Ramos (cell line): ENCODE results near the gene ZCCHC18.

ENCODE experiments used
- in situ Hi-C: fragments of 300-500 bp; cut with MboI; formaldehyde crosslinking; loops from one replicate; pipeline ENCODE4 v1.14.3; 2022; ENCODE audit warnings: low sequenced_read_pairs; ENCODE audit not compliant: unreplicated experiment

The ZCCHC18 gene

GRCh38 chrX:104126856-104127255, 14.5 kb downstream of the ZCCHC18 start:
- in situ Hi-C loops, result no loop called here

GRCh38 chrX:104130808-104131207, 18.5 kb downstream of the ZCCHC18 start:
- in situ Hi-C loops, result loop anchor here (10.0 kb wide), 1 partner anchor 286 kb away; no protein-coding TSS in a partner anchor

- in situ Hi-C loops, result loop anchor here (10.0 kb wide), 1 partner anchor 290 kb away; no protein-coding TSS in a partner anchor
Observed at GRCh38 chrX:104134583-104135261, 22.4 kb downstream of the ZCCHC18 start.

GRCh38 chrX:104135677-104136076, 23.4 kb downstream of the ZCCHC18 start:
- in situ Hi-C loops, result loop anchor here (10.0 kb wide), 1 partner anchor 291 kb away; no protein-coding TSS in a partner anchor

- in situ Hi-C loops, result loop anchor here (10.0 kb wide), 1 partner anchor 292 kb away; no protein-coding TSS in a partner anchor
Observed at GRCh38 chrX:104136241-104137019, 24.1 kb downstream of the ZCCHC18 start.

- in situ Hi-C loops, result loop anchor here (10.0 kb wide), 1 partner anchor 293 kb away; no protein-coding TSS in a partner anchor
Observed at GRCh38 chrX:104137496-104137895, 25.2 kb downstream of the ZCCHC18 start.

GRCh38 chrX:104141087-104141760, 28.9 kb downstream of the ZCCHC18 start:
- in situ Hi-C loops, result no loop called here

- in situ Hi-C loops, result no loop called here
Observed at GRCh38 chrX:104151037-104151436, 38.7 kb downstream of the ZCCHC18 start.

- in situ Hi-C loops, result no loop called here
Observed at GRCh38 chrX:104156630-104157529, 44.6 kb downstream of the ZCCHC18 start, which contains the start of gene SLC25A53. TSS of gene SLC25A53 (minus strand) at chrX:104157009. CDS start at chrX:104105257, 51,752 bp downstream.
